ENCODE data around the gene TAOK1.

TAOK1 gene

DNA sequence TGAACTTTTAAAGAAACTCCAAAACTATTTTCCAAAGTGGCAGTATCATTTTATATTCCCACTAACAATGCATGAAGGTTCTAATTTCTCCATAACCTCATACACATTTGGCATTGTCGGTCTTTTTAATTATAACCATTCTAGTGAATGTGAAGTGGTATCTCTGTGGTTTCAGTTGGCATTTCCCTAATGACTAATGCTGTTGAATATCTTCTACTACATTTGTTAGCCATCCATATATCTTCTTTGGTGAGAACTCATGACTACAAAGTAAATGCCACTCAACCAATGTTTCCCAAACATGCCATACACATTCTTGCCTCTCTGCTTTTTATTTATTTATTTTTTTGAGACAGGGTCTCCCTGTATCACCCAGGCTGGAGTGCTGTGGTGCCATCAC lies 31.7 kb upstream of the TAOK1 start:
- no peak for DNase-seq (ENCODE audit: low spot score)
- TF ChIP-seq, protein P1, sequence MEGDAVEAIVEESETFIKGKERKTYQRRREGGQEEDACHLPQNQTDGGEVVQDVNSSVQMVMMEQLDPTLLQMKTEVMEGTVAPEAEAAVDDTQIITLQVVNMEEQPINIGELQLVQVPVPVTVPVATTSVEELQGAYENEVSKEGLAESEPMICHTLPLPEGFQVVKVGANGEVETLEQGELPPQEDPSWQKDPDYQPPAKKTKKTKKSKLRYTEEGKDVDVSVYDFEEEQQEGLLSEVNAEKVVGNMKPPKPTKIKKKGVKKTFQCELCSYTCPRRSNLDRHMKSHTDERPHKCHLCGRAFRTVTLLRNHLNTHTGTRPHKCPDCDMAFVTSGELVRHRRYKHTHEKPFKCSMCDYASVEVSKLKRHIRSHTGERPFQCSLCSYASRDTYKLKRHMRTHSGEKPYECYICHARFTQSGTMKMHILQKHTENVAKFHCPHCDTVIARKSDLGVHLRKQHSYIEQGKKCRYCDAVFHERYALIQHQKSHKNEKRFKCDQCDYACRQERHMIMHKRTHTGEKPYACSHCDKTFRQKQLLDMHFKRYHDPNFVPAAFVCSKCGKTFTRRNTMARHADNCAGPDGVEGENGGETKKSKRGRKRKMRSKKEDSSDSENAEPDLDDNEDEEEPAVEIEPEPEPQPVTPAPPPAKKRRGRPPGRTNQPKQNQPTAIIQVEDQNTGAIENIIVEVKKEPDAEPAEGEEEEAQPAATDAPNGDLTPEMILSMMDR (IDR thresholded peaks at IDR 0.05; ENCODE audit: extremely low read depth, insufficient read depth, missing control alignments) = no peak
- in situ Hi-C loops (cut with MboI; ENCODE audit: low pct_unique_long_range_greater_than_20kb, low sequenced_read_pairs, unreplicated experiment) = no loop called here

DNA sequence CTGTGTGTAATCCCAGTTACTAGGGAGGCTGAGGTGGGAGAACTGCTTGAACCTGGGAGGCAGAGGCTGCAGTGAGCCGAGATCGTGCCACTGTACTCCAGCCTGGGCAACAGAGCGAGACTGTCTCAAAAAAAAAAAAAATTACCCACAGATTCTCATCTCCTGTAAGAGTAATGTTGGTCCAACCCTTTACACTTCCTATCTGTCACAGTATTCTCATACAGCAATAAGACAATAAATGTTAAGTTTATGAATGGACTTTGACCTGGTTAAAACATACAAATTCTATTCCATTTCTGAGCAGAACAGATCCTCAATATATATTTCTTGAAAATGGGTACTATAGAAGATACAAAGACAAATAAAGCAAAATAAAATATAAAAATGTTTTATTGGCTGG lies 30.4 kb upstream of the TAOK1 start:
- DNase-seq (ENCODE audit: low spot score) = no peak
- in situ Hi-C loops (cut with MboI; ENCODE audit: low pct_unique_long_range_greater_than_20kb, low sequenced_read_pairs, unreplicated experiment) = no loop called here
- TF ChIP-seq, protein P1 (IDR thresholded peaks at IDR 0.05; ENCODE audit: extremely low read depth, insufficient read depth, missing control alignments) = no peak

DNA sequence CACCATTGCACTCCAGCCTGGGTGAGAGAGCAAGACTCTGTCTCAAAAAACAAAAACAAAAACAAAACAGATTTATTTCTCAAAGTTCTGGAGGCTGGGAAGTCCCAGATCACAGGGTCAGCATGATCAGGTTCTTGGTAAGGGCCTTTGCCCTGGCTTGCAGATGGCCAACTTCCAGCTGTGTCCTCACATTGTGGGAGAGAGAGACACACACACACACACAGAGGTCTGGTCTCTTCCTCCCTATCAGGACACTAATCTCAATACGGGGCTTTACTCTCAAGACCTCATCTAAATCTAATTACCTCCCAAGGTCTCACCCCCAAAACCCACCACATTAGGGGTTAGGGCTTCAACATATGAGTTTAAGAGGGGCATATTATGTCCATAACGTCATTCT lies 26.4 kb upstream of the TAOK1 start:
- TF ChIP-seq, protein P1 (IDR thresholded peaks at IDR 0.05; ENCODE audit: extremely low read depth, insufficient read depth, missing control alignments) = no peak
- in situ Hi-C loops (cut with MboI; ENCODE audit: low pct_unique_long_range_greater_than_20kb, low sequenced_read_pairs, unreplicated experiment) = no loop called here
- no peak for DNase-seq (ENCODE audit: low spot score)

DNA sequence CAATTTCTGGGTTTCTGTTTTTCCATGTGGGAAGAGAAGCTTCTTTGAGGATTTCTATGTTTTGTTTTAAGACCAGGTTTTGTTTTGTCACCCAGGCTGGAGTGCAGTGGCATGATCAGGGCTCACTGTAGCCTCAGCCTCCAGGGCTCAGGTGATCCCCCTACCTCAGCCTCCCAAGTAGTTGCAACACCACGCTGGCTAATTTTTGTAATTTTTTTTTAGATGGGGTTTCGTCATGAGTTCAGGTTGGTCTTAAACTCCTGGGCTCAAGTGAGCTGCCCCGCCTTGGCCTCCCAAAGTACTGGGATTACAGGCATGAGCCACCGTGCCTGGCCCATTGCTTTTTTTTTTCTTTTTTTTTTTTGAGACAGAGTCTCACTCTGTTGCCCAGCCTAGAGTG lies 25.5 kb upstream of the TAOK1 start:
- in situ Hi-C loops (cut with MboI; ENCODE audit: low pct_unique_long_range_greater_than_20kb, low sequenced_read_pairs, unreplicated experiment) = no loop called here
- DNase-seq (ENCODE audit: low spot score) = no peak
- TF ChIP-seq, protein P1 (IDR thresholded peaks at IDR 0.05; ENCODE audit: extremely low read depth, insufficient read depth, missing control alignments) = no peak

DNA sequence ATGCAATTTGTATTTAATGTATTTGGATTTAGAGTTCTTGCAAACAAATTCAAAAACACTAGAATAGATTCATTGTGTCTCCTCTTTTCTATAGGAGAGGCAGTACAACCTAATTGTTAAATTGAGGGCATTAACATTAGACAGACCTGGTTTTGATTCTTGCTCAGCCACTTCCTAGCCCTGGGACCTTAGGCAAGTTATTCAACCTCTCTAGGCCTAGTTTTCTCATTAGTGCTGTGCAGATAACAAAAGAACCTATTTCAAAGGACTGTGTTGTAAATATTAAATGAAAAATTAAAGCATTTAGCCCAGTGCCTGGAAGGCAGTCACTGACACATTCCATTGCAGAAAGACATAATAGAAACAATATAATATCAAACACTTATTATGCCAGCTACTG lies 22.0 kb upstream of the TAOK1 start:
- in situ Hi-C loops (cut with MboI; ENCODE audit: low pct_unique_long_range_greater_than_20kb, low sequenced_read_pairs, unreplicated experiment) = no loop called here
- TF ChIP-seq, protein P1 (IDR thresholded peaks at IDR 0.05; ENCODE audit: extremely low read depth, insufficient read depth, missing control alignments) = no peak
- DNase-seq (ENCODE audit: low spot score) = no peak

DNA sequence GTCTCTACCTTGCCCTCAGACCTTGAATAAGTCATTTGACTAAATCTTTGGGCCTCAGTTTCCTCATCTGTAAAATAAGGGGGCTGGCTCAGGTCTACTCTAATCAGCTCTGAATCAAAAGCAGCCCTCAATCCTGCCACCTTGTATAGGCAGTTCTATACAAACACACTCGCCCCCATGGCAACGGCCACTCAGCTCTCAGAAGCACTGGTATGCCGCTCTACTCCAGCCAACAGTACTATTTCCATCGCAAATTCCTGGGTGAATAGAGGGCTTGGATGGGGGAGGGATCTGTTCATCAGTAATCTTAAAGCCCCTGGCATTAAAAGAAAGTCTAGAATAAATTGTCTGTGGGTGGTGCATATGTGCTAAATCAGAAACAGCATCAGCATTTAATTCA lies 21.2 kb upstream of the TAOK1 start:
- in situ Hi-C loops (cut with MboI; ENCODE audit: low pct_unique_long_range_greater_than_20kb, low sequenced_read_pairs, unreplicated experiment) = no loop called here
- DNase-seq (ENCODE audit: low spot score) = no peak
- TF ChIP-seq, protein P1 (IDR thresholded peaks at IDR 0.05; ENCODE audit: extremely low read depth, insufficient read depth, missing control alignments) = no peak

Data from GM13977 (cell line).